ENCODE measurements around the gene ZSWIM1. TPM values are rescaled to one million over a fixed set of nuclear protein-coding genes. Genes with fewer than 3 reads are reported as not detected.
"Not testable (repeated sequence)": the region's sequence is repeated elsewhere in the genome, so short reads cannot be mapped to it uniquely, and the experiment has no call there.

ZSWIM1 gene
- total RNA-seq, 1 donor from 2014 or later: 7.2 TPM

DNA sequence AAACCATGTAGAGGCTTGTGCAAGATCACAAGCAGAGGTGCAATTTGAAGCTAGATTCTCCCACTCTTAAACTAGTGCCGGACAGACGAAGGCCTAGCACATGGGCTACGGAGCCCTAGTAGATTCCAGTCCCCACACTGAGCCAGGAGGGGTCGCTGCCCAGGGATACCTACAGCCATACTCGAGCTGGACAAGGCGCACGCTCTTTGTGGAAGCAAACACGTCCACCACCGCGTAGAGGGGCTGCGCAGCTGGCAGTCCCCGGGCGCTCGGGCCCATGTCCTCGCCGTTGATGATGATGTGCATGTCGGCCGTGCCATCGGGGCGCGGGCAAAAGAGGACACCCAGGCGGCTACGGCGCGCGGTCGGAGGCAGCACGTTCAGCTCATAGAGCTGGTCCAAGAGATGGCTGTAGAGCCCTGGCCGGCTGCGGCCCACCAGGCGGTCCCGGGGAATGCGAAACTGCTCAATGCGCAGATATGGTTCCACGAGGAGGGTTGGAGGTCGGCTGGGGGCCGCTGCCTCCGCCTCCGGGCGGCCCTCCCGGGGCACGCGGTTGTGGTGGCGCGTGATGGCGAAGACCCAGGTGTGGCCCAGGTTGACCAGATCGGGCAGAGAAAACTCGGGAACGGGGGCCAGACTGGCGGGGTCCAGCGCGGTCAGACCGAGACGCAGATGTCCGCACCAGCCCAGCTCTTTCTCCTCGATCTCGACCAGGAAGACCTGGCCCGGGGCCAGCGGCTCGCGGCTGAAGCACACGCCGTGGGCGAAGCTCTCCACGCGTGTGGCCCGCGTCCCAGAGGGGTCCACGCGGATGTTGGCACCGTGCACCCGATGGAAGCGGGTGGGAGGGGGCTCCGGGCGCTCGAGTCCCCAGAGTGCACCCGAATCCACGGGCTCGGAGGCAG, 9.3 kb downstream of the ZSWIM1 start:
- ATAC-seq: peak; percentile 45

GRCh38 chr20:45890985-45891983, 10.3 kb downstream of the ZSWIM1 start, which contains the start of the genes CTSA and NEURL2:
CTSA (plus strand) TSS chr20:45891335; CDS start chr20:45891569, 234 bp downstream.
NEURL2 (minus strand) TSS chr20:45891208; CDS start chr20:45890991, 217 bp downstream.
- ATAC-seq: peak; percentile 74

GRCh38 chr20:45892049-45892825, 11.2 kb downstream of the ZSWIM1 start:
- ATAC-seq: peak; percentile 27

DNA sequence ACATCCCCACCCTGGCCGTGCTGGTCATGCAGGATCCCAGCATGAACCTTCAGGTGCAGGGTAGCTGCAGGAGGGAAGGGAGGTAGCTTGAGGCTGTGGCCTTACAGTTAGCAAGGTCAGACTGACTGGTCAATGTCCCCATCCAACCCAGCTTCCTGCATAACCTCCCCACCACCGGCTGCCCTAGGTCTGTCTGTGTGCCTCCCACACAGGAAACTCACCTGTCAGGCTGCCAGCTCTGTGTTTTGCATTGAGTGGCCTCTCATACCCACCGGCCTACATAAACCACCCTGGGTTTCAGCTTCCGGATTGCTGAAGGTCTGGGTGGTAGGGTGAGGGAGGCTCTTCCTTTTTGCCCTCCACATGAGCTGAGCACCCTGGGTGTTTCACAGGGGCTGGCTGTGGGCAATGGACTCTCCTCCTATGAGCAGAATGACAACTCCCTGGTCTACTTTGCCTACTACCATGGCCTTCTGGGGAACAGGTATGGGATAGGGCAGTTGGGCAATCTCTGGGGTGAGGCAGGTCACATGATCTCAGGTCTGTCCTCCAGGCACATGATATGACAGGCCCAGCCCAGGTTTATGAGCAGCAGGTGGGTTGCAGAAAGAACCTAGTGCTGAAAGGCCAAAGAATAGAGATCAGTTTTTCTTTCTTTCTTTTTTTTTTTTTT, 11.9 kb downstream of the ZSWIM1 start:
- peak; percentile 42 for ATAC-seq

- no peak for ATAC-seq
Measured at GRCh38 chr20:45893831-45894230, 12.8 kb downstream of the ZSWIM1 start.

DNA sequence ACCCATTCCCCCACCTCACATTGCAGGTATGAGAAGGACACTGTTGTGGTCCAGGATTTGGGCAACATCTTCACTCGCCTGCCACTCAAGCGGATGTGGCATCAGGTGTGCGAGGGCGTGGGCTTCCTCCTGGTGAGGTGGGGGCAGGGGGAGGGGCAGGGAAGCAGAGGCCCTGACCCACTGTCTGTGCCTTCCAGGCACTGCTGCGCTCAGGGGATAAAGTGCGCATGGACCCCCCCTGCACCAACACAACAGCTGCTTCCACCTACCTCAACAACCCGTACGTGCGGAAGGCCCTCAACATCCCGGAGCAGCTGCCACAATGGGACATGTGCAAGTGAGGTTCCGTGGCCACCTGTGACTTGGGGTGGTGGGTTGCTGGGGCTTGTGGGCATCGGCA, 13.8 kb downstream of the ZSWIM1 start:
- ATAC-seq: no peak

DNA sequence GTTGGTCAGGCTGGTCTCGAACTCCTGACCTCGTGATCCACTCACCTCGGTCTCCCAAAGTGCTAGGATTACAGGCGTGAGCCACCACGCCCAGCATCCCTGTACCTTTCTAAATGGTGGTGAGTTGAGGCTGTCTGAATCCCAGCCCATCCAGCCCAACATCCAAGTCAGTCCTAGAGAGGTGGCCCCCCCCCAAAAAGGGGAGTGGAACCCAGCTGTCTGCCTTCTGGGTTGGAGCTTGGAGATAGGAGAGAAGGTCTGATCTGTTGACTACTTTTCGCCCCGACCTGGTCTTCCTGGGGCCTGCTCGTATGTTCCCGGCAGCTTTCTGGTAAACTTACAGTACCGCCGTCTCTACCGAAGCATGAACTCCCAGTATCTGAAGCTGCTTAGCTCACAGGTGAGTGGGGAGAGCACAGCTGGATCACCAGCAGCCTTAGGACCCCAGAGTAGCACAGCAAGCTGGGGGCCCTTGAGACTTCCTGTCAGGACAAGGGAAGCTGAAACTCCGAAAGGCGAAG, 15.7 kb downstream of the ZSWIM1 start:
- no peak for ATAC-seq

DNA sequence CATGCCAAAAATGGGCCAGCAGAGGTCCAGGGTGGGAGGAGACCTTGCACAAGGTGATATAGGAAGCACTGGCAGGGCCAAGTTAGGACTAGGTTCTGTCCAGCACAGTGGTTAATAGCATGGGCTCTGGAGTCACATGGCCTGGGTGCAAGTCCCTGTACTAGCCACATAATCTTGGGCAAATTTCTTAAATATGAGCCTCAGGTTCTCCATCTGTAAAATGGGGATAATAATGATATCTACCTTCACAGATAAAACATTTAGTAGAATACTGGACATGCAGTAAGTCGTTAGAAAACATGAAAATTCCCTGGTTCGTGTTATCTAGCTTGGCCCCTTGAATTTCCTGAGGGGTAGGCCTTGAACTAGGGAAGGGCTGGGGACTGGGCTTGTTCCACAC, 16.3 kb downstream of the ZSWIM1 start:
- ATAC-seq: no peak

DNA sequence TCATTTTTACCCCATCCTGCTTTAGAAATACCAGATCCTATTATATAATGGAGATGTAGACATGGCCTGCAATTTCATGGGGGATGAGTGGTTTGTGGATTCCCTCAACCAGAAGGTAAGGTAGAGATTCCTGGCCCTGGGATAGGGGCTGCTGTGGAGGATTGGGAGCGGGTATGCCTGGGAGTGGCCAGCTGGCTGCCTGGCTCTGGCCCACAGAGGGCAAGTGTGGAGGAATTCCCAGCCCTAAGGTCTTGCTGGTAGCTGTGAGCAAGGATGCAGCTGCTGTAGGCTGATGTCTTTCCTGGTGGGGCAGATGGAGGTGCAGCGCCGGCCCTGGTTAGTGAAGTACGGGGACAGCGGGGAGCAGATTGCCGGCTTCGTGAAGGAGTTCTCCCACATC, 16.7 kb downstream of the ZSWIM1 start:
- no peak for ATAC-seq

DNA sequence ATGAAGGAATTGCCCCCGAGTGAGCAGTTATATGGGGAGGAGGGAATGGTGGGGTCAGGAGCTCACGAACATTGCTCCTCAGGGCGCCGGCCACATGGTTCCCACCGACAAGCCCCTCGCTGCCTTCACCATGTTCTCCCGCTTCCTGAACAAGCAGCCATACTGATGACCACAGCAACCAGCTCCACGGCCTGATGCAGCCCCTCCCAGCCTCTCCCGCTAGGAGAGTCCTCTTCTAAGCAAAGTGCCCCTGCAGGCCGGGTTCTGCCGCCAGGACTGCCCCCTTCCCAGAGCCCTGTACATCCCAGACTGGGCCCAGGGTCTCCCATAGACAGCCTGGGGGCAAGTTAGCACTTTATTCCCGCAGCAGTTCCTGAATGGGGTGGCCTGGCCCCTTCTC, 17.3 kb downstream of the ZSWIM1 start:
- no peak for ATAC-seq

- ATAC-seq: peak; percentile 19
Measured at GRCh38 chr20:45899046-45899835, 18.2 kb downstream of the ZSWIM1 start.

DNA sequence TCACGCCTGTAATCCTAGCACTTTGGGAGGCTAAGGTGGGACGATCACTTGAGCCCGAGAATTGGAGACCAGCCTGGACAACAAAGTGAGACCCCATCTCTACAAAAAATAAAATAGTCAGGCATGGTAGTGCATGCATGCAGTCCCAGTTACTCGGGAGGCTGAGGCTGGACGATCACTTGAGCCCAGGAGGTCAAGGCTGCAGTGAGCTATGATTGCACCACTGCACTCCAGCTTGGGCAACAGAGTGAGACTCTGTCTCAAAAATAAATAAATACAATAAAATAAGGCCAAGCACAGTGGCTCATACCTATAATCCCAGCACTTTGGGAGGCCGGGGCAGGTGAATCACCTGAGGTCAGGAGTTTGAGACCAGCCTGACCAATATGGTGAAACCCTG, 20.3 kb downstream of the ZSWIM1 start:
- ATAC-seq: not testable (repeated sequence)

GRCh38 chr20:45902199-45902701, 21.2 kb downstream of the ZSWIM1 start:
- ATAC-seq: no peak

GRCh38 chr20:45904583-45905504, 23.8 kb downstream of the ZSWIM1 start:
- ATAC-seq: no peak

- ATAC-seq: peak; percentile 60
Measured at GRCh38 chr20:45905505-45906079, 24.6 kb downstream of the ZSWIM1 start.

GRCh38 chr20:45907219-45907948, 26.4 kb downstream of the ZSWIM1 start:
- no peak for ATAC-seq

GRCh38 chr20:45908084-45908483, 27.1 kb downstream of the ZSWIM1 start:
- ATAC-seq: no peak

DNA sequence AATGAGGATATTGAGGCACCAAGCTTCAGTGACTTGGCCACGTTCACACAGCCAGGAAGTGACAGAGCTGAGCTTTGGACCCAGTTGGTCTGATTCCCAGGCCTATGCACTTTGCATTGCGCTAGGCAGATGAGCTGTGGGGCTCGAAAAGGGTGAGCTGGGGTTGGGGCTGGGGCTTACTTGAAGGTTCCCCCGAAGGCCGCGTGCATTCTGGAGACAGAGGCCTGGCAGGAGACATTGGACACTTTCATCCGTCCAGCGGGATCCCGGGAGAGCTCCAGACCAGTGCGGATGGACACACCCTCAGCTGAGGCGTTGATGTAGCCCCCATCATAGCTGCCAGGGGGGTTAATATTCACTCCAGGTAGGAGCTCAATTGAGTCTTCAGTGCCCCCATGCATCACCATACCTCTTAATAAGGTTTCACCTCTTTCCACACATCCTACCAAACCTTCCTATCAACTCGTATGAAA, 28.3 kb downstream of the ZSWIM1 start:
- no peak for ATAC-seq
